GM19438 (cell line): ENCODE results near the gene PRPSAP2.
"Not testable (repeated sequence)": the region's sequence is repeated elsewhere in the genome, so short reads cannot be mapped to it uniquely, and the experiment has no call there.

Source experiments
- ATAC-seq: cut with Tn5 transposase; IDR thresholded peaks from one replicate; pipeline ENCODE4 v1.9.1; 2021; ENCODE audit warnings: low read depth; ENCODE audit not compliant: unreplicated experiment

The PRPSAP2 gene

GRCh38 chr17:18857864-18858566 lies at the start of gene PRPSAP2:
Gene PRPSAP2 (plus strand): TSS chr17:18858131. CDS start chr17:18865834, 7,703 bp downstream.
- peak; percentile 48 for ATAC-seq

- not testable (repeated sequence) for ATAC-seq
Observed at GRCh38 chr17:18815924-18816323, 42.0 kb upstream of the PRPSAP2 start.

- ATAC-seq: not testable (repeated sequence)
Observed at GRCh38 chr17:18816489-18817371, 41.2 kb upstream of the PRPSAP2 start.

- not testable (repeated sequence) for ATAC-seq
Observed at GRCh38 chr17:18821430-18821829, 36.5 kb upstream of the PRPSAP2 start.

- not testable (repeated sequence) for ATAC-seq
Observed at GRCh38 chr17:18827613-18828012, 30.3 kb upstream of the PRPSAP2 start.

GRCh38 chr17:18848501-18848900 lies 9.4 kb upstream of the PRPSAP2 start:
- ATAC-seq: no peak

GRCh38 chr17:18850679-18851078 lies 7.3 kb upstream of the PRPSAP2 start:
- no peak for ATAC-seq

- ATAC-seq: no peak
Observed at GRCh38 chr17:18851201-18851600, 6.7 kb upstream of the PRPSAP2 start.

- ATAC-seq: no peak
Observed at GRCh38 chr17:18854956-18855355, 3.0 kb upstream of the PRPSAP2 start.

GRCh38 chr17:18855831-18856569 lies 1.9 kb upstream of the PRPSAP2 start:
- ATAC-seq: peak; percentile 69

GRCh38 chr17:18856570-18856915 lies 1.4 kb upstream of the PRPSAP2 start:
- no peak for ATAC-seq

GRCh38 chr17:18858567-18859245 lies 775 bp downstream of the PRPSAP2 start:
- no peak for ATAC-seq

GRCh38 chr17:18859256-18859655 lies 1.3 kb downstream of the PRPSAP2 start:
- no peak for ATAC-seq

- ATAC-seq: no peak
Observed at GRCh38 chr17:18860161-18860972, 2.4 kb downstream of the PRPSAP2 start.

GRCh38 chr17:18862011-18862410 lies 4.1 kb downstream of the PRPSAP2 start:
- ATAC-seq: no peak

- ATAC-seq: not testable (repeated sequence)
Observed at GRCh38 chr17:18864996-18865395, 7.1 kb downstream of the PRPSAP2 start.

GRCh38 chr17:18866866-18867813 lies 9.2 kb downstream of the PRPSAP2 start:
- ATAC-seq: no peak

- no peak for ATAC-seq
Observed at GRCh38 chr17:18877104-18877645, 19.2 kb downstream of the PRPSAP2 start.
